ENCODE data around the gene AADACL2. TPM values are rescaled to one million over a fixed set of nuclear protein-coding genes. Genes with fewer than 3 reads are reported as not detected.

AADACL2 gene
- total and polyA plus RNA-seq, 7 donors, result 0.04 TPM; not detected in 6

- intact Hi-C loops (cut with DNase I), result no loop called here
- ATAC-seq (no peak), DNase-seq (no peak)
- Histone ChIP-seq H3K27me3 (ENCODE audit: insufficient read depth in 3 of 3, low read length in 2 of 3) (no peaks in the 10 kb centered on the region), H3K36me3 (ENCODE audit: insufficient read depth in 1 of 2, low read depth in 1 of 2) (no peaks in the 10 kb centered on the region), H3K4me3 (no peak overlapping the region), H3K27ac (no peak overlapping the region), H3K4me1 (no peaks in the 10 kb centered on the region), H3K9me3 (no peaks in the 10 kb centered on the region)
- TF ChIP-seq CTCF (IDR thresholded peaks at IDR 0.05), result no peak
- 25 to 36% (median 27%) methylated on average over 1 of the region's 1 CpG for WGBS, 3 donors
Observed at GRCh38 chr3:151688571-151688970, 45.2 kb upstream of the AADACL2 start.

- no peak for TF ChIP-seq CTCF (IDR thresholded peaks at IDR 0.05)
- Histone ChIP-seq H3K9me3 (no peaks in the 10 kb centered on the region), H3K36me3 (ENCODE audit: insufficient read depth in 1 of 2, low read depth in 1 of 2) (no peaks in the 10 kb centered on the region), H3K27ac (no peak overlapping the region), H3K4me1 (no peaks in the 10 kb centered on the region), H3K4me3 (no peak overlapping the region), H3K27me3 (ENCODE audit: insufficient read depth in 3 of 3, low read length in 2 of 3) (no peaks in the 10 kb centered on the region)
- 84 to 93% (median 85%) methylated on average over 1 of the region's 1 CpG for WGBS, 3 donors
- intact Hi-C loops (cut with DNase I), result no loop called here
- DNase-seq, result no peak
- no peak for ATAC-seq
Observed at GRCh38 chr3:151690645-151691044, 43.1 kb upstream of the AADACL2 start.

GRCh38 chr3:151697496-151697895, 36.2 kb upstream of the AADACL2 start:
- no peaks in the 10 kb centered on the region for H3K36me3 ChIP-seq (ENCODE audit: insufficient read depth in 1 of 2, low read depth in 1 of 2)
- intact Hi-C loops (cut with DNase I), result no loop called here
- no peak overlapping the region for H3K27ac ChIP-seq
- no peaks in the 10 kb centered on the region for H3K27me3 ChIP-seq (ENCODE audit: insufficient read depth in 3 of 3, low read length in 2 of 3)
- no peaks in the 10 kb centered on the region for H3K9me3 ChIP-seq
- no peaks in the 10 kb centered on the region for H3K4me1 ChIP-seq
- no peak overlapping the region for H3K4me3 ChIP-seq
- 40 to 51% (median 47%) methylated on average over 5 of the region's 5 CpGs for WGBS, 3 donors
- no peak for ATAC-seq
- TF ChIP-seq CTCF (IDR thresholded peaks at IDR 0.05), result no peak
- DNase-seq, result no peak

- peaks cover 2% of the 10 kb centered on the region for H3K9me3 ChIP-seq
- H3K4me3 ChIP-seq, result no peak overlapping the region
- no peak for TF ChIP-seq CTCF (IDR thresholded peaks at IDR 0.05)
- no peak overlapping the region for H3K27ac ChIP-seq
- ATAC-seq (no peak), DNase-seq (no peak)
- H3K27me3 ChIP-seq (ENCODE audit: insufficient read depth in 3 of 3, low read length in 2 of 3), result no peaks in the 10 kb centered on the region
- H3K36me3 ChIP-seq (ENCODE audit: insufficient read depth in 1 of 2, low read depth in 1 of 2), result no peaks in the 10 kb centered on the region
- no peaks in the 10 kb centered on the region for H3K4me1 ChIP-seq
- intact Hi-C loops (cut with DNase I), result no loop called here
Observed at GRCh38 chr3:151707216-151707615, 26.5 kb upstream of the AADACL2 start.

- Histone ChIP-seq H3K9me3 (peaks cover 2% of the 10 kb centered on the region), H3K4me1 (no peaks in the 10 kb centered on the region), H3K4me3 (no peak overlapping the region), H3K27me3 (ENCODE audit: insufficient read depth in 3 of 3, low read length in 2 of 3) (no peaks in the 10 kb centered on the region), H3K36me3 (ENCODE audit: insufficient read depth in 1 of 2, low read depth in 1 of 2) (no peaks in the 10 kb centered on the region), H3K27ac (no peak overlapping the region)
- ATAC-seq, result no peak
- DNase-seq, result no peak
- TF ChIP-seq CTCF (IDR thresholded peaks at IDR 0.05), result no peak
- 83 to 90% (median 86%) methylated on average over 1 of the region's 1 CpG for WGBS, 3 donors
- intact Hi-C loops (cut with DNase I), result no loop called here
Observed at GRCh38 chr3:151708868-151709267, 24.9 kb upstream of the AADACL2 start.
